ENCODE data around the gene CEACAM19. TPM values are rescaled to one million over a fixed set of nuclear protein-coding genes. Genes with fewer than 3 reads are reported as not detected.

The CEACAM19 gene
- total RNA-seq, 1 experiment from 2014 or later, result 1.2 TPM

DNA sequence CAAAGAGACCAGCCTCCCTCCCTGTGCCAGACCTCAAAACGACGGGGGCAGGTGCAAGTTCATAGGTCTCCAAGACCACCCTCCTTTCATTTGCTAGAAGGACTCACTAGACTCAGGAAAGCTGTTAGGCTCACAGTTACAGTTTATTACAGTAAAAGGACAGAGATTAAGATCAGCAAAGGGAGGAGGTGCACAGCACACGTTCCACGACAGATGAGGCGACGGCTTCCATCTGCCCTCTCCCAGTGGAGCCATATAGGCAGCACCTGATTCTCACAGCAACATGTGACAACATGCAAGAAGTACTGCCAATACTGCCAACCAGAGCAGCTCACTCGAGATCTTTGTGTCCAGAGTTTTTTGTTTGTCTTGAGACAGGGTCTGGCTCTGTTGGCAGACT is 9.4 kb upstream of the CEACAM19 start:
- DNase-seq (ENCODE audit: low read depth, low spot score) (no peak), ATAC-seq (no peak)
- no peaks in the 10 kb centered on the region for H3K4me1 ChIP-seq (ENCODE audit: control insufficient read depth, insufficient read depth, low read length)
- no peak for TF ChIP-seq TCF7L2 (IDR thresholded peaks at IDR 0.05; ENCODE audit: low read depth, low read length)
- TF ChIP-seq, protein P1, sequence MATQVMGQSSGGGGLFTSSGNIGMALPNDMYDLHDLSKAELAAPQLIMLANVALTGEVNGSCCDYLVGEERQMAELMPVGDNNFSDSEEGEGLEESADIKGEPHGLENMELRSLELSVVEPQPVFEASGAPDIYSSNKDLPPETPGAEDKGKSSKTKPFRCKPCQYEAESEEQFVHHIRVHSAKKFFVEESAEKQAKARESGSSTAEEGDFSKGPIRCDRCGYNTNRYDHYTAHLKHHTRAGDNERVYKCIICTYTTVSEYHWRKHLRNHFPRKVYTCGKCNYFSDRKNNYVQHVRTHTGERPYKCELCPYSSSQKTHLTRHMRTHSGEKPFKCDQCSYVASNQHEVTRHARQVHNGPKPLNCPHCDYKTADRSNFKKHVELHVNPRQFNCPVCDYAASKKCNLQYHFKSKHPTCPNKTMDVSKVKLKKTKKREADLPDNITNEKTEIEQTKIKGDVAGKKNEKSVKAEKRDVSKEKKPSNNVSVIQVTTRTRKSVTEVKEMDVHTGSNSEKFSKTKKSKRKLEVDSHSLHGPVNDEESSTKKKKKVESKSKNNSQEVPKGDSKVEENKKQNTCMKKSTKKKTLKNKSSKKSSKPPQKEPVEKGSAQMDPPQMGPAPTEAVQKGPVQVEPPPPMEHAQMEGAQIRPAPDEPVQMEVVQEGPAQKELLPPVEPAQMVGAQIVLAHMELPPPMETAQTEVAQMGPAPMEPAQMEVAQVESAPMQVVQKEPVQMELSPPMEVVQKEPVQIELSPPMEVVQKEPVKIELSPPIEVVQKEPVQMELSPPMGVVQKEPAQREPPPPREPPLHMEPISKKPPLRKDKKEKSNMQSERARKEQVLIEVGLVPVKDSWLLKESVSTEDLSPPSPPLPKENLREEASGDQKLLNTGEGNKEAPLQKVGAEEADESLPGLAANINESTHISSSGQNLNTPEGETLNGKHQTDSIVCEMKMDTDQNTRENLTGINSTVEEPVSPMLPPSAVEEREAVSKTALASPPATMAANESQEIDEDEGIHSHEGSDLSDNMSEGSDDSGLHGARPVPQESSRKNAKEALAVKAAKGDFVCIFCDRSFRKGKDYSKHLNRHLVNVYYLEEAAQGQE (IDR thresholded peaks at IDR 0.05; ENCODE audit: insufficient read depth in 1 of 2, low read depth in 2 of 2, low read length in 1 of 2), result no peak
- TF ChIP-seq, protein P2, sequence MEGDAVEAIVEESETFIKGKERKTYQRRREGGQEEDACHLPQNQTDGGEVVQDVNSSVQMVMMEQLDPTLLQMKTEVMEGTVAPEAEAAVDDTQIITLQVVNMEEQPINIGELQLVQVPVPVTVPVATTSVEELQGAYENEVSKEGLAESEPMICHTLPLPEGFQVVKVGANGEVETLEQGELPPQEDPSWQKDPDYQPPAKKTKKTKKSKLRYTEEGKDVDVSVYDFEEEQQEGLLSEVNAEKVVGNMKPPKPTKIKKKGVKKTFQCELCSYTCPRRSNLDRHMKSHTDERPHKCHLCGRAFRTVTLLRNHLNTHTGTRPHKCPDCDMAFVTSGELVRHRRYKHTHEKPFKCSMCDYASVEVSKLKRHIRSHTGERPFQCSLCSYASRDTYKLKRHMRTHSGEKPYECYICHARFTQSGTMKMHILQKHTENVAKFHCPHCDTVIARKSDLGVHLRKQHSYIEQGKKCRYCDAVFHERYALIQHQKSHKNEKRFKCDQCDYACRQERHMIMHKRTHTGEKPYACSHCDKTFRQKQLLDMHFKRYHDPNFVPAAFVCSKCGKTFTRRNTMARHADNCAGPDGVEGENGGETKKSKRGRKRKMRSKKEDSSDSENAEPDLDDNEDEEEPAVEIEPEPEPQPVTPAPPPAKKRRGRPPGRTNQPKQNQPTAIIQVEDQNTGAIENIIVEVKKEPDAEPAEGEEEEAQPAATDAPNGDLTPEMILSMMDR (IDR thresholded peaks at IDR 0.05), result no peak
- no peak for TF ChIP-seq POLR2AphosphoS5 (IDR thresholded peaks at IDR 0.05; ENCODE audit: low read depth, low read length)
- TF ChIP-seq SIN3A (IDR thresholded peaks at IDR 0.05; ENCODE audit: borderline replicate concordance, insufficient read depth, low read depth, low read length), result no peak
- no peaks in the 10 kb centered on the region for H3K9me3 ChIP-seq (ENCODE audit: control insufficient read depth, insufficient read depth, low read depth, low read length)
- in situ Hi-C loops (cut with HindIII; ENCODE audit: low pct_unique_long_range_greater_than_20kb, low sequenced_read_pairs) (no loop called here), intact Hi-C loops (cut with micrococcal nuclease; ENCODE audit: unreplicated experiment) (no loop called here)
- H3K27me3 ChIP-seq (ENCODE audit: control insufficient read depth, insufficient read depth, low read length), result no peaks in the 10 kb centered on the region
- ChIA-PET POLR2A (no interaction called here), CTCF (no interaction called here)
- BruUV-seq (replicated peaks), result no TSS peak
- H3K36me3 ChIP-seq (ENCODE audit: control insufficient read depth, insufficient read depth, low read length), result no peaks in the 10 kb centered on the region
- no peak overlapping the region for H3K4me3 ChIP-seq (ENCODE audit: low read depth in 2 of 2, low read length in 2 of 2)
- H3K27ac ChIP-seq (ENCODE audit: low read length), result no peak overlapping the region

DNA sequence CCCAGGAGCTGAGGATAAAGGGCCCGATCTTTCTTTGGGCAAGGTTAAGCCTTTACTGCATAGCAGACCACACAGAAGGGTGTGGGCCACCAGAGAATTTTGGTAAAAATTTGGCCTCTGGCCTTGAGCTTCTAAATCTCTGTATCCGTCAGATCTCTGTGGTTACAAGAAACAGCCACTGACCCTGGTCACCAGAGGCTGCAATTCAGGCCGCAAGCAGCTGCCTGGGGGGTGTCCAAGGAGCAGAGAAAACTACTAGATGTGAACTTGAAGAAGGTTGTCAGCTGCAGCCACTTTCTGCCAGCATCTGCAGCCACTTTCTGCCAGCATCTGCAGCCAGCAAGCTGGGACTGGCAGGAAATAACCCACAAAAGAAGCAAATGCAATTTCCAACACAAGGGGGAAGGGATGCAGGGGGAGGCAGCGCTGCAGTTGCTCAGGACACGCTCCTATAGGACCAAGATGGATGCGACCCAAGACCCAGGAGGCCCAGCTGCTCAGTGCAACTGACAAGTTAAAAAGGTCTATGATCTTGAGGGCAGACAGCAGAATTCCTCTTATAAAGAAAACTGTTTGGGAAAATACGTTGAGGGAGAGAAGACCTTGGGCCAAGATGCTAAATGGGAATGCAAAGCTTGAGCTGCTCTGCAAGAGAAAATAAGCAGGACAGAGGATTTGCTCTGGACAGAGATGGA is 8.4 kb upstream of the CEACAM19 start:
- H3K9me3 ChIP-seq (ENCODE audit: control insufficient read depth, insufficient read depth, low read depth, low read length), result no peaks in the 10 kb centered on the region
- H3K4me3 ChIP-seq (ENCODE audit: low read depth in 2 of 2, low read length in 2 of 2), result no peak overlapping the region
- CTCF ChIA-PET, result no interaction called here
- H3K27ac ChIP-seq (ENCODE audit: low read length), result no peak overlapping the region
- H3K4me1 ChIP-seq (ENCODE audit: control insufficient read depth, insufficient read depth, low read length), result no peaks in the 10 kb centered on the region
- in situ Hi-C loops (cut with HindIII; ENCODE audit: low pct_unique_long_range_greater_than_20kb, low sequenced_read_pairs) (no loop called here), intact Hi-C loops (cut with micrococcal nuclease; ENCODE audit: unreplicated experiment) (no loop called here)
- TSS peak; percentile 63 for BruUV-seq (replicated peaks)
- POLR2A ChIA-PET, result interaction anchor here (0.6 kb wide), 1 partner anchor 828 kb away, joined by 6 read pairs; no protein-coding TSS in a partner anchor
- no peaks in the 10 kb centered on the region for H3K27me3 ChIP-seq (ENCODE audit: control insufficient read depth, insufficient read depth, low read length)
- no peaks in the 10 kb centered on the region for H3K36me3 ChIP-seq (ENCODE audit: control insufficient read depth, insufficient read depth, low read length)
- ATAC-seq (no peak), DNase-seq (ENCODE audit: low read depth, low spot score) (no peak)
- TF ChIP-seq SIN3A (IDR thresholded peaks at IDR 0.05; ENCODE audit: borderline replicate concordance, insufficient read depth, low read depth, low read length), result no peak
- TF ChIP-seq TCF7L2 (IDR thresholded peaks at IDR 0.05; ENCODE audit: low read depth, low read length), result no peak

DNA sequence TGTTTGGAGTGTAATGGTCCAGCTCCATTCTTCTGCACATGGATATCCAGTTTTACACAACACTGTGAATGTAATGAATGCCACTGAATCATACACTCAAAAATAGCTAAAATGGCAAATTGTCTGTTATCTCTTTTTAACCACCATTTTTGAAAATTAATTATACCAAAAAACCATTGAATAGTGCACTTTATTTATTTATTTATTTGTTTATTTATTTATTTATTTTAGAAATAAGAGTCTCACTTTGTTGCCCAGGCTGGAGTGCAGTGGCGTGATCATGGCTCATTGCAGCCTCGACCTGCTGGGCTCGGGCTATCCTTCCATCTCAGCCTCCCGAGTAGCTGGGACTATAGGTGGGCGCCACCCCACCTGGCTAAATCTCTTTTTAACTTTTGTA is 7.3 kb upstream of the CEACAM19 start:
- no TSS peak for BruUV-seq (replicated peaks)
- no peaks in the 10 kb centered on the region for H3K36me3 ChIP-seq (ENCODE audit: control insufficient read depth, insufficient read depth, low read length)

More for the DNA sequence above, 7.3 kb upstream of the CEACAM19 start:
- no peaks in the 10 kb centered on the region for H3K9me3 ChIP-seq (ENCODE audit: control insufficient read depth, insufficient read depth, low read depth, low read length)
- no peak overlapping the region for H3K27ac ChIP-seq (ENCODE audit: low read length)
- no peaks in the 10 kb centered on the region for H3K27me3 ChIP-seq (ENCODE audit: control insufficient read depth, insufficient read depth, low read length)
- intact Hi-C loops (cut with micrococcal nuclease; ENCODE audit: unreplicated experiment) (no loop called here), in situ Hi-C loops (cut with HindIII; ENCODE audit: low pct_unique_long_range_greater_than_20kb, low sequenced_read_pairs) (no loop called here)
- no peak for DNase-seq (ENCODE audit: low read depth, low spot score)
- no peak for ATAC-seq
- ChIA-PET CTCF (interaction anchor here (0.6 kb wide), 1 partner anchor 40 kb away, joined by 4 read pairs; no protein-coding TSS in a partner anchor), POLR2A (no interaction called here)
- TF ChIP-seq, protein P2 (IDR thresholded peaks at IDR 0.05), result no peak
- TF ChIP-seq, protein P1 (IDR thresholded peaks at IDR 0.05; ENCODE audit: insufficient read depth in 1 of 2, low read depth in 2 of 2, low read length in 1 of 2), result no peak
- TF ChIP-seq SIN3A (IDR thresholded peaks at IDR 0.05; ENCODE audit: borderline replicate concordance, insufficient read depth, low read depth, low read length) (no peak), TCF7L2 (IDR thresholded peaks at IDR 0.05; ENCODE audit: low read depth, low read length) (no peak), POLR2AphosphoS5 (IDR thresholded peaks at IDR 0.05; ENCODE audit: low read depth, low read length) (no peak)
- H3K4me1 ChIP-seq (ENCODE audit: control insufficient read depth, insufficient read depth, low read length), result no peaks in the 10 kb centered on the region
- no peak overlapping the region for H3K4me3 ChIP-seq (ENCODE audit: low read depth in 2 of 2, low read length in 2 of 2)
